ENCODE measurements around the gene TRH.

TRH gene

GRCh38 chr3:129974564-129974832, at the start of gene TRH:
Gene TRH, plus strand, starts transcription at chr3:129974720. Its CDS starts 1,097 bp downstream, at chr3:129975817.
- DNase-seq, result no peak

GRCh38 chr3:129927072-129927471, 47.4 kb upstream of the TRH start:
- no peak for DNase-seq

GRCh38 chr3:129929383-129929782, 45.1 kb upstream of the TRH start:
- DNase-seq, result no peak

GRCh38 chr3:129933471-129933870, 41.0 kb upstream of the TRH start:
- no peak for DNase-seq

GRCh38 chr3:129934234-129935123, 40.0 kb upstream of the TRH start:
- peak; percentile 35 for DNase-seq

- DNase-seq, result peak; percentile 64
These were observed 37.8 kb upstream of the TRH start for GRCh38 chr3:129936757-129937156.

- no peak for DNase-seq
These were observed 36.8 kb upstream of the TRH start for GRCh38 chr3:129937717-129938116.

GRCh38 chr3:129938140-129938930, 36.2 kb upstream of the TRH start:
- DNase-seq, result no peak

GRCh38 chr3:129940086-129940485, 34.4 kb upstream of the TRH start:
- no peak for DNase-seq

- DNase-seq, result peak; percentile 35
These were observed 32.2 kb upstream of the TRH start for GRCh38 chr3:129942296-129942695.

GRCh38 chr3:129943020-129943419, 31.5 kb upstream of the TRH start:
- DNase-seq, result no peak

GRCh38 chr3:129944709-129945108, 29.8 kb upstream of the TRH start:
- no peak for DNase-seq

GRCh38 chr3:129947538-129948240, 26.8 kb upstream of the TRH start:
- no peak for DNase-seq

- DNase-seq, result no peak
These were observed 24.0 kb upstream of the TRH start for GRCh38 chr3:129950318-129951046.

GRCh38 chr3:129952556-129953355, 21.8 kb upstream of the TRH start:
- no peak for DNase-seq

- DNase-seq, result no peak
These were observed 20.9 kb upstream of the TRH start for GRCh38 chr3:129953621-129954020.

GRCh38 chr3:129954514-129954913, 20.0 kb upstream of the TRH start:
- no peak for DNase-seq

GRCh38 chr3:129956936-129957335, 17.6 kb upstream of the TRH start:
- no peak for DNase-seq

- no peak for DNase-seq
These were observed 15.8 kb upstream of the TRH start for GRCh38 chr3:129958755-129959154.

- DNase-seq, result no peak
These were observed 13.4 kb upstream of the TRH start for GRCh38 chr3:129961141-129961541.

- no peak for DNase-seq
These were observed 11.9 kb upstream of the TRH start for GRCh38 chr3:129962600-129962999.

- no peak for DNase-seq
These were observed 8.6 kb upstream of the TRH start for GRCh38 chr3:129965937-129966336.

Measured in CD4-positive, alpha-beta T cell treated with Interleukin-10 for 1 hour (primary cell).